GM18507 (cell line): ENCODE results near the gene EXOC5.

Experiments
- DNase-seq: peaks from one replicate; pipeline ENCODE4 v3.0.0; 2011; ENCODE audit warnings: low read depth; ENCODE audit not compliant: insufficient read length; ENCODE audit errors: extremely low spot score
- FAIRE-seq: peaks from 2 replicates; lab custom pipeline; 2011; peaks lifted over from hg19 to GRCh38; lab: Jason Lieb, UNC

EXOC5 gene, protein sequence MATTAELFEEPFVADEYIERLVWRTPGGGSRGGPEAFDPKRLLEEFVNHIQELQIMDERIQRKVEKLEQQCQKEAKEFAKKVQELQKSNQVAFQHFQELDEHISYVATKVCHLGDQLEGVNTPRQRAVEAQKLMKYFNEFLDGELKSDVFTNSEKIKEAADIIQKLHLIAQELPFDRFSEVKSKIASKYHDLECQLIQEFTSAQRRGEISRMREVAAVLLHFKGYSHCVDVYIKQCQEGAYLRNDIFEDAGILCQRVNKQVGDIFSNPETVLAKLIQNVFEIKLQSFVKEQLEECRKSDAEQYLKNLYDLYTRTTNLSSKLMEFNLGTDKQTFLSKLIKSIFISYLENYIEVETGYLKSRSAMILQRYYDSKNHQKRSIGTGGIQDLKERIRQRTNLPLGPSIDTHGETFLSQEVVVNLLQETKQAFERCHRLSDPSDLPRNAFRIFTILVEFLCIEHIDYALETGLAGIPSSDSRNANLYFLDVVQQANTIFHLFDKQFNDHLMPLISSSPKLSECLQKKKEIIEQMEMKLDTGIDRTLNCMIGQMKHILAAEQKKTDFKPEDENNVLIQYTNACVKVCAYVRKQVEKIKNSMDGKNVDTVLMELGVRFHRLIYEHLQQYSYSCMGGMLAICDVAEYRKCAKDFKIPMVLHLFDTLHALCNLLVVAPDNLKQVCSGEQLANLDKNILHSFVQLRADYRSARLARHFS

DNA sequence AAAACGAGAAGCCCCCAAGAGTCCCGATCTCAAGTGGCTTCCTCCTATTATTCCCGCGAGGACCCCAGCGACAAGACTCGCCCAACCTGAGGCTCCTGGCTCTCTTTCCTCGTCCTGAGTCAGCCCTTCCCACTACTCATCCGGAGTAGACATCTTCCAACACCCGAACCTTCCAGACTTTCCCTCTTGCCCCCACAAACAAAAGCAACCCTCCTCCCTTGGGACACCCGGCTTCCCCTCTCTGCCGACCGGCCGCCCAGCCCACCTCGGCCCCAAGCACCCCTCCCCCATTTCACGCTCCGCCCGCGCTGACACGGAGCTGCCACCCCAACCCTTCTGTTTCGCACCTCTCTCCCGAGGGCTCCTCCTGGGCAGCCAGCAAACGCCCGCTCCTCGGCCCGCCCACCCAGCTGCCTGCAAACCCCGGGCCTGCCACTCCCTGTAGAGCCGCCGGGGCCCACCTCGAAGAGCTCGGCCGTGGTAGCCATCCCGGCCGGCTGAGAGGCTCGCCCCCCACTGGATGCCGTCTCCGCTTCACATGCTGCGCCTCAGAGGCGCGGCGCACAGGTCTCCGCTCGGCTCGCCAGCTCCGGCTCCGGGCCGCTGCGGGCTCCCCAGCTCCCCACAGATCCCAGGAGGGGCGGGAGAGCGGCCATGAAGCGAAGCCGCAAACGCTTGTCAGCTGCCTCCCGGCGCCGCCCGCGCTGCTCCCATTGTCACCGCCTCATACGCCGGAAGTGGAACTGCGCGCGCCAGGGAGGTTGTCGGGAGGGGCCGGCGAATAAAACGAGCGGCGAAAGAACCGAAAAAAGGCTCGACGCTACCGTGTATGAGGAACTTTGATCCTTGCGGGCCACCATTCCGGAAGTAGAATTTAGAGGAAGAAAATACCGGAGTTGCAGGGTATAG lies at the start of gene EXOC5, which contains the start of gene AP5M1:
Gene EXOC5 (minus strand): TSS at position 745 of the 909 bp plus-strand sequence. CDS start 257 bp downstream, at position 488.
Gene AP5M1 (plus strand): TSS at position 811 of the 909 bp plus-strand sequence. CDS start 344 bp downstream, outside the sequence.
- FAIRE-seq = peak; percentile 89
- peak; percentile 73 for DNase-seq

DNA sequence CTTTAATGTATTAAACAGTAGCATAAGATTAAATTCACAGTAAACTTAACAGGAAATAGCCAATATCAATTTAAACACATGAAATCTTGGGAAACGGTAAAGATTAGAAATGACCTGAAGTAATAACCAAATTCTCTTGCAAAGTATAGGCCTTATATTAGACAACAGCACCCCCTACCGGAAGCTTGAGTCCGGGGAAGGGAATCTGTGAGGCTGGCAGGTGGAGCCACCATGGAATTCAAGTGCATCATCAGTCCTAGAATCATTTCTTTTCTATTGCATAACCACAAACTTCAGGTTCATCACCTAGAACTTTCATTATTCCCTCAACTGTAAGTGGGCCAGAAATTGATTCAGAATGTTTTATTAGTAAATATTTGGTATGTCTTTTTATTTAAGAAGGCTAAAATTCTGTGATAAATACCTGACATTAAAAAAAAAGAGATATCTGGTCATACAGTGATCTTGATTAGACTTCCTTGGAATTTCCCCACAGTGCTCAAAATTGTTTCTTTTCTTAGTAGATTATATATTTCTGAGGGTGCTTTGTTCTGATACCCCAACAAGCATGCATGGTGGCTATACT lies 48.6 kb upstream of the EXOC5 start:
- DNase-seq = peak; percentile 22
- FAIRE-seq = peak; percentile 81

DNA sequence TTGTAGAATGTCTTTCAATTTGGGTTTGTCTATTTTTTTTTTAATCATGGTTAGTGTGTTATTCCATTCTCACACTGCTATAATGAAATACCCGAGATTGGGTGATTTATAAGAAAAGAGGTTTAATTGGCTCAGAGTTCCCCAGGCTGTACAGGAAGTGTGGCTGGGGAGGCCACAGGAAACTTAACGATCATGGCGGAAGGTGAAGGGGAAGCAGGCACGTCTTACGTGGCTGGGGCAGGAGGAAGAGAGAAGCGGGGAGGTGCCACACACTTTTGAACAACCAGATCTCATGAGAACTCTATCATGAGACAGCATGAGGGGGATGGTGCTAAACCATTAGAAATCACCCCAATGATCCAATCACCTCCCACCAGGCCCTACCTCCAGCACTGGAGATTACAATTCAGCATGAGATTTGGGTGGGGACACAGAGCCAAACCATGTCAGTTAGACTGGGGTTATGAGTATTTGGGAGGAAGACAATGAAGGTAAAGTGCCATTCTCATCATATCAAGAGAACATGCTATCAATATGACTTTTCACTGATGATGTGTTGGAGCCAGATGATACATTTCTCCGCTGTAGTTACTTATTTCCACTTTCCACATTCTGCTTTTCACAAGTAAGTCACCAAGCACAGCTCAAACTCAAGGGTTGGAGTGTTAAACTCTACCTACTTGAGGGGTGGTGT lies 45.8 kb upstream of the EXOC5 start:
- no peak for DNase-seq
- peak; percentile 24 for FAIRE-seq

DNA sequence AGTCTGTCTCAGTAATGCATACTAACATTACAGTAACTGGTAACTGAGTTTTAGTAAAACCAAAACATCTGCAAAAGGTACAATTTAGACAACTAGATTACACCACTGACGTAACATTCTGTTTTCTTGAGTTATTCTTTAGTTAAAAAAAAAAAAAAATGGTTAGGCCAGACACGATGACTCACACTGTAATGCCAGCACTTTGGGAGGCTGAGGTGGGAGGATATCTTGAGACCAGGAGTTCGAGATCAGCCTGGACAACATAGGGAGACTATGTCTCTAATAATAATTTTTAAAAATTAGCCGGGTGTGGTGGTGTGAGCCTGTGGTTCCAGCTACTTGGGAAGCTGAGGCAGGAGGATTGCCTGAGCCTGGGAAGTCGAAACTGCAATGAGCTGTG lies 34.2 kb upstream of the EXOC5 start:
- no peak for FAIRE-seq
- DNase-seq = no peak

DNA sequence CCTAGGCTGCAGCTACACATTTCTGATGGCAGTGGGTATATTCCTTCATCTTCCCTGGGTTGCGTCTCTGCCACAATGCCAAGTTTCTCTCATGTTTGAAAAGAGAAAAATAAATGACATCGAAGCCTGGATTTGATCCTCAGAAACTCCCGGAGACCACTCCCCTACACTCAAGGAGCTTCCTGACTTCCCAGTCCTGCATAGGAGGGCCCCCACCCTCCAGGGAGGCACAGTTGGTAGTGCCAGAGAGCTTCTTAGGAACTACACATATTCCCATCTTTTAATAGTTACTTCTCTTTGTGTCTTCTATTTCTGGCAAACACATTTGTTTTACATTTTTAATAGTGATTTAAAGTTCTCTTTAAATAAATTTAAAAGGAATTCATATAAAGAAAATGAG lies 30.8 kb upstream of the EXOC5 start:
- DNase-seq (no peak), FAIRE-seq (no peak)

DNA sequence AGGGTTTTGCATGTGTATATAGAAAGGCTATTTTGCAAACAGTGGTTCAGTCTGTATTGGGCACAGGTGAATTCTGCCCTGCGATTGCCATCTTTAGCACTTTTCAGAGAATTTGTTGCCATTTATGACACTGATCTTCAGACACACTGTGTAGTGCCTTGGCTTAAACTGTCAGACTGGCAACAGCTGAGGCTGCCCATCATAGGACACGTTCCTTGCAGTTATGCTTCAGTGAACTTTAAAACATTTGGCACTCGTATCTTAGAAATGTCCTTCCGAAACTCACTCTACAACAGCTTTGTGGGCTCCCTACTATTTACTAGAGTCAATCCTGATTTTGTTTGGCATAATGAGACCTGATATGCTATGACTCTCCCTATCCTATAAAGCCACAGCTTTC lies 29.1 kb upstream of the EXOC5 start:
- no peak for DNase-seq
- FAIRE-seq = peak; percentile 21

DNA sequence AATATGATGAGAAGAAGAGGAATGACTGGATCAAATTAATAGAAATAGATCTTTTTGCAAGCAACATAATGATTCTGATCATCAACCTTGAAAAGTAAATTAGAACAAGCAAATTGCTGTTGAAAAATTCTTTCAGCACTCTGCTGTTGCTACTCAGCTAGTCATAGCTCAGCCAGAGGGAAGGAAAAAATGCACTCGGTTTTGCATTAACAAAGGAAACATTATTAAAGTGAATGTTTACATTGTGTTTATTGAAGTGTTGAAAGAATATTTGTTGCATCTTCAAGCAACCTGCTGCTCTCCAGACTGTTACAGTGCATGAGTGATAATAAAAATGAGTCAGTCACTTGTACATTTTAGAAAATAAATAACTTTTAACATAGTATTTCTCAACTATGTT lies 26.5 kb upstream of the EXOC5 start:
- FAIRE-seq (no peak), DNase-seq (no peak)

DNA sequence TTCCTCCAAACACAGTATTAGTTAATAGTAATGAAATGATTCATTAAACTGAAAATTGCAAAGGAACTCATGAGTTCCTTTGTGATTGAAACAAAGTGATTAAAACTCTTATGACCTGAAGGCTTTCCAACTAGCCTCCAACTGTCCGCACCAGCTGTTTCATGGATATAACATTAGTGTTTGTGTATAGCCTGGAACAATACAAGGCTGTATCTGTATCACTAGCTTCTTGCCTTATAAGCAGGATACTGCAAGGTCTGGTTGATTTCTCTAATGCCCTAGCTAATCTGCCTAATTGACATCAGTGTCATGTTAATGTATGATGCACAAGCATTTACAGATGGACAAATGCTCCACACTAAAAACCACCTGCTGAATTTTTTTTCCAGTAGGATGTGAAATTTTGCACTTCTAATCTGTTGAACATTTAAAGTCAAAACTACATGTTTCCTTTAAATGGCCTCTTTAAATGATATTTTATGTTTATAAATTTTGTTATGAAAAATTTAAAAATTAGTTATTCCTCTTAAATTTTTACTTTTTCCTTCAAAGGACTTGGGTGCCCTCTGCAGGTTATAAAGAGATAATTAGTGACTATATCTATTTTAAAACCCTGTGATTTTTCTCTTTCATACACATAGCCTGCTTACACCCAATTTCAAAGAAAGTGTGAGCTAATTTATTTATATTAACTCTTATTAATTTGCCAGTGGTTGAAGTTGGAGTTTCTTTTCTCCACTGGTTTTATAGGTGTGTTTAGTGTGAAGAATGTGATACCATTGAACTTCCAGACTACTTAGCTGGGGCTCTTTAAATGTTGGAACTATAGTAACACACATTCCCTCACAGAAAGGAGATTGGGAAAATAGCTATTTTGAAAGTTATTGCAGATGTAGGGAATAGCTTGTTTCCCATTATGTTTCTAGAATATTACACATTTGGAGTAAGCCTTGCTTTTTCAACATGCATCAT lies 25.4 kb upstream of the EXOC5 start:
- FAIRE-seq (no peak), DNase-seq (no peak)

DNA sequence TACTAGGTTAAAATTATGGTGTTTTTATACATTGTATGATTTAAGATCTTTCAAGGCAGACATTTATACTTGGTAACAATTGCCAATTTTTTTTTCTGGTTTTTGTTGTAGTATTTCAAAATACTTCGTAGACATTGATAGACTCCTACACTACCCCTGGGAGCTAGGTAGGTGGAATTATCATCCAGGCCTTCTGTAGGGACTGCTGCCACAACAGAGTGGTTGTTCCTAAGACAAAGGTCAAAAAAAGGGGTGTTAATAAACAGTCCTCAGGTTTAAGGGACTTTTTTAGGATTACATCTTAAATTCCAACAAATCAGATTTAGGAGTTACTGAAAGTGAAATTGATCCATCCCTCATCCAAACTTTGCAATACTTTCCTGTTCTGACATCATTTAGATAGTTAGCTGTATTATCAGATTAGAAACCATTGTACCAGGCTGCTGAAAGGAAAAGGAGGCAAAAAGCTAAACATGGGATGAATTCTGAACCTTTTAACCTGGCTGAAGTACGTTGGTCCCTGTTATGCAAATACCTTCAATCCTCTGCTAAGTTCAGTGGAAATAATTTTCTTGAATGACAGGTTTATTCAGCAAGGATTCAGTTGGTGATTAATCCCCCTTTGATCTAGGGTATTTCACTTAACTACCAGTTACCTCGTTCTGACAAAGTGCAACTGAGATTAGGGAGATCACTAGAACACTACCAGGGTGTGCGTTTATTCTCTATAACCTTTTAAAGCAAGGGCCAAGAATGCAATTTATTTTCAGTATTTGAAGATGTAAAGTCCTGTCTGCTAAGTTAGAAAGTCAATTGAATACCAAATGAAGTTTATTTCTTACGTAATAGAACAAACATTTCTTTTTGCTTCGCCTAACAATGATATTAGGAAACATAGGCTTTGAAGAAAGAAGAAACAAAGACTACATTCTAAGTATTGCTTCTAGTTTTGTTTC lies 23.3 kb upstream of the EXOC5 start:
- FAIRE-seq (no peak), DNase-seq (no peak)

DNA sequence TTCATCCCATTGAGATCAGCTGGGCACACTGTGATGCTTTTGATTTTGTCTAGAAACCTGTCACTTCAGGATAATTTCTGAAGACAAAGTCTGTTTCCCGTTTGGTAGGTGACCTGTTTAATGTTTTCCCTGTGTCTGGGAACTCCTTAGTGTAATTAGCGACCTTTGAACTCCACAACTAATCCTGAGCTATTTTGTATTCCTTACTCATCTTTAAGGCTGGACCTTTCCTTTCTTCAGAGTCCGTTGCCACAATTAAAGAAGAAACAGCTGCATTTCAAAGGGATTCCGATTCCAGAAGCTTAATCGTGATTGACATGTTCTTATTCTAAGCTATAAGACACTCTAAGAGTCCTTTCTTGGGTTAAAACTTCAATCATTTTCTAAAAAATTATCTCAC lies 22.0 kb upstream of the EXOC5 start:
- DNase-seq (no peak), FAIRE-seq (no peak)

DNA sequence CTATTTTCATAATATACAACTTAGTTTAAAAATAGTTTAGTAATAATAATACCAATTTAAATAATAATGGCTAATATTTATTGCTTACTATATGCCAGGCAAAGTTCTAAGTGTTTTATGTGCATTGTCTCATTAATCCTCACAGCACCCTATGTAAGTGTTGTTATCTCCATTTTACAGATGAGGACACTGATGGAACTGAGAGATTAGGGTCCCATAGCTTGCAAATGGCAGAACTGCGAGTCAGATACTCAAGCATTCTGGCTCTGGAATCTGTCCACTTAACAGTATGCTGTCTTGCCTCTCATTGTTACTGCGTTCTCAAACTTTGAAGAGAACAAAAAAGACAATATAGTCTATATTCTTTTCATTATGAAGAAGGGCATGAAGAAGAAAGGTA lies 19.0 kb upstream of the EXOC5 start:
- no peak for FAIRE-seq

DNA sequence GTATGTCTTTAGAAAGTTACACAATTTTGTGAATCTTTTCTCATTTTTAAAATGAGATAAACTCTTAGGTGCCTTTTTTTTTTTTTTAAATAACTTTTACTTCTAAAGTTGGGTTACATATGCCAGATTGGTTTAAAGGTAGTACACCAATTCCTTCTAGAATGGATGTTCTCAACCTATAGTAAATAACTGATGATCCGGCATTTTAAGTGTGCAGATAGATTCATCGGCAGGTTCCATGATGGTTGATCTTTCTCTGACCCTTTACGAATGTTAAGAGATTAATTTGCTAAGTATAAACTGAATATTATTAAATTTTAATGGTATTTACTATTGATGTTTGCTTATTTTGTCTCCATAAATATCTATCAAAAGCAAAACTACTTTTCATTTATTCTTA lies 8.4 kb upstream of the EXOC5 start:
- DNase-seq (no peak), FAIRE-seq (no peak)

More for the DNA sequence above, 19.0 kb upstream of the EXOC5 start:
- no peak for DNase-seq

DNA sequence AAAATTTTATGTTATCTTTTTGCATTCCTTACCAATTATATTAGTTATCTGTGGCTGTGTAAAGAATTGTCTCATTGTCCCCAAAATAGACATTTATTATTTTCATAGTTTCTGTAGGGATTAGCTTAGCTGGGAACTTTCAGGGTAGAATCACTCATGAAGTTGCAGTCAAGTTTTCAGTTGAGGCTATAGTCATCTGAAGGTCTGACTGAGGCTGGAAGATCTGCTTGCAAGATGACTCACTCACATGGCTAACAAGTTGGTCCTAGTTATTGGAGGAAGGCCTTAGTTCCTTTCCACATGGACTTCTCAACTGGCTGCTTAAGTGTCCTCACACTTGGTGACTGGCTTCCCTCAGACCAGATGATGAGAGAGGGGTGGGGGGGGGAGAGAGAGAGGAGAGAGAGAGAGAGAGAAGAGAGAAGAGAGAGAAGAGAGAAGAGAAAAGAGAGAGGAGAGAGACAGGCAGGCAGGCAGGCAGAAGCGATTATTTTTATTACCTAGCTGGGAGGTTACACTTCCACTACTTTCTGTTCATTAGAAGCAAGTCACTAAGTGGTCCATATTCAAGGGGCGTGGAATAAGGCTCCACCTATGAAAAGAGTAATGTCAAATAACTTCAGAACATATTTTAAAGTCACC lies 6.4 kb upstream of the EXOC5 start:
- no peak for FAIRE-seq
- no peak for DNase-seq

DNA sequence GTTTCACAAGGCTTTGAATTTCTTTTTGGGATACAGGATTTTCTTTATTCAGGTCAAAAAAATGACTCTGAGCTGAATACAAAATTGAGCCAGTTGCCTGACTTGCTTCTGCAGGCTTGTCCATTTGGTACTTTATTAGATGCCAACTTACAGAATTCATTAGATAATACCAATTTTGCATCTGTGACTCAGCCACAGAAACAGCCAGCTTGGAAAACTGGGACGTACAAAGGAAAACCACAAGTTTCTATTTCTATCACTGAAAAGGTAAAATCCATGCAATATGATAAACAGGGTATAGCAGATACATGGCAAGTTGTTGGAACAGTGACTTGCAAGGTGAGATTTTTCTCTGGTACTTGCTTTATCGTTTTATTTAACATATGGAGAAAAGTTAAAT lies 5.8 kb upstream of the EXOC5 start:
- DNase-seq (no peak), FAIRE-seq (no peak)

DNA sequence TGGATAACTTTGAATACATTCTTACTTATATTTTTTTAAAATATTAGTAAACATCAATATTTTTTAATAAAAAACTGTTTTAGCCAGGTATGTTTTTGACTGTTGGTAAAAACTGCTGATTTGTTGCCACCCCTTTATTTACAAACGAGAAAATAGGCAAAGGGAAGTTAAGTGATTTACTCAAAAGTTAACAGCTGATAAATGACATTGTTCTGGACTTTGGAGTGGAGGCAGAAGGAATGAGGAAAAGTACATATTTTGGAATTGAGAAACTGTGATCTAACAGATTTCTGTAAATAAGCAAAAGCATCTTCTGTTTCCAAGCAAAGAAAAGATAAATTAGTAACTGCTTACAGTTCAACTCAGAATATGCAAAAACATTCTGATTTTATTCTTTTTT lies 4.5 kb upstream of the EXOC5 start:
- no peak for DNase-seq
- no peak for FAIRE-seq

DNA sequence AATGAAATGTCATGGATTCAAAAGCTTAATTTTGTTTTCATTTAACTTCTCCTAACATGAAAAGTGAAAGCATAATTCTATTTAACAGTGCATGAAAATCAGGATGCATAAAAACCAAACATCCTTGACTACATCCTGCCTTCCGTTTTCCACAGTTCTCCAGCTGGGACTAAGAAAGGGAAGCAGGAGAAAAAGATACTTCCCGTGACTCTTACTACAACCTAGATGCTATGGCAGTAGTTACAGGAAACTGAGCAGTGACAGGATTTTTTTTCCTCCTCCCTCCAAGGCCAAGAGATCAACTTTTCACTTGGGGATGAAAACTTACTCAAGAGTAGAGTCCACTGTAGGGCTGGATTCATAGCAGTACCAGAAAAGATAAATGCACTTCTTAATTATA lies 2.6 kb downstream of the EXOC5 start:
- DNase-seq = no peak
- FAIRE-seq = no peak
